Fibroblast of lung (primary cell): ENCODE results near the gene NRROS. TPM values are rescaled to one million over a fixed set of nuclear protein-coding genes. Genes with fewer than 3 reads are reported as not detected.

Experiments used
- DNase-seq, 2 donors: peaks; one replicate each; pipeline versions ENCODE4 v3.0.0 to v3.0.0-alpha.2; 2010; ENCODE audit warnings: low read depth in 2 of 2
- H2AFZ ChIP-seq: 2 replicates; pipeline ENCODE4 v1.5.1; 2012; ENCODE audit warnings: low read length, control low read depth, inconsistent platforms
- H3K27ac ChIP-seq: 2 replicates; pipeline ENCODE4 v1.5.1; 2011; ENCODE audit warnings: low read length, control low read depth; ENCODE audit not compliant: insufficient read depth
- H3K27me3 ChIP-seq: 2 replicates; pipeline ENCODE4 v1.5.1; 2011; ENCODE audit warnings: mild to moderate bottlenecking, low read length; ENCODE audit not compliant: control insufficient read depth, insufficient read depth
- H3K36me3 ChIP-seq: 2 replicates; pipeline ENCODE4 v1.5.1; 2011; ENCODE audit warnings: low read length; ENCODE audit not compliant: control insufficient read depth, insufficient read depth
- H3K4me1 ChIP-seq: 2 replicates; pipeline ENCODE4 v1.5.1; 2011; ENCODE audit warnings: low read length; ENCODE audit not compliant: control insufficient read depth, insufficient read depth; ENCODE audit errors: extremely low read depth
- H3K4me2 ChIP-seq: 2 replicates; pipeline ENCODE4 v1.5.1; 2011; ENCODE audit warnings: low read length, control low read depth; ENCODE audit not compliant: insufficient read depth; ENCODE audit errors: extremely low read depth
- H3K4me3 ChIP-seq, 4 experiments: fragments of 200-600 bp in 1 of 4; sonication (generic) in 1 of 4; replicated peaks in 1 of 4; 2 replicates each; pipeline ENCODE4 v1.5.1; 2011 to 2016; ENCODE audit warnings: low read length in 4 of 4, low read depth in 3 of 4, mild to moderate bottlenecking in 3 of 4, control low read depth in 2 of 4, inconsistent platforms in 1 of 4, mixed read lengths in 1 of 4; ENCODE audit not compliant: insufficient read depth in 1 of 4; ENCODE audit errors: control extremely low read depth in 1 of 4
- H3K79me2 ChIP-seq: 2 replicates; pipeline ENCODE4 v1.5.1; 2012; ENCODE audit warnings: mild to moderate bottlenecking, low read length, inconsistent platforms; ENCODE audit not compliant: control insufficient read depth, insufficient read depth
- H3K9ac ChIP-seq: 2 replicates; pipeline ENCODE4 v1.5.1; 2011; ENCODE audit warnings: mild to moderate bottlenecking, low read length, control low read depth; ENCODE audit not compliant: insufficient read depth
- H3K9me3 ChIP-seq: 2 replicates; pipeline ENCODE4 v1.5.1; 2012; ENCODE audit warnings: low read depth, low read length; ENCODE audit not compliant: control insufficient read depth, insufficient read depth
- H4K20me1 ChIP-seq: 2 replicates; pipeline ENCODE4 v1.5.1; 2011; ENCODE audit warnings: low read length; ENCODE audit not compliant: control insufficient read depth, insufficient read depth; ENCODE audit errors: extremely low read depth
- EZH2 ChIP-seq: IDR thresholded peaks from 2 replicates; pipeline ENCODE4 v1.5.1; 2012; ENCODE audit warnings: low read length, control low read depth, mild to moderate bottlenecking; ENCODE audit errors: missing control alignments
- polyA plus RNA-seq, 2 donors: library from polyadenylated mRNA; depleted of rRNA in 1 of 2; stranded (reverse) in 1 of 2; unstranded in 1 of 2; fragments of >200 nt; gene quantifications; 2 replicates each; pipeline ENCODE4 v1.2.1, GENCODE V29; 2011 to 2012; ENCODE audit warnings: missing spikeins in 1 of 2
- total RNA-seq: library from RNA; depleted of rRNA; stranded (reverse); fragments of >200 nt; gene quantifications from 2 replicates; pipeline ENCODE4 v1.2.1, GENCODE V29; 2014
- TF ChIP-seq, protein P1 (sequence below), 2 donors: IDR thresholded peaks in 1 of 2; conservative IDR thresholded peaks in 1 of 2; 1 replicate in 1 of 2; 2 replicates in 1 of 2; pipeline ENCODE4 v1.5.1; 2011 to 2012; ENCODE audit warnings: low read length in 2 of 2, control low read depth in 1 of 2, inconsistent platforms in 1 of 2, low read depth in 1 of 2, mild to moderate bottlenecking in 1 of 2

NRROS gene
- total and polyA plus RNA-seq, 2 donors (not counting 1 experiment from before 2014, with no cell fraction given): 0.08 to 0.33 TPM

DNA sequence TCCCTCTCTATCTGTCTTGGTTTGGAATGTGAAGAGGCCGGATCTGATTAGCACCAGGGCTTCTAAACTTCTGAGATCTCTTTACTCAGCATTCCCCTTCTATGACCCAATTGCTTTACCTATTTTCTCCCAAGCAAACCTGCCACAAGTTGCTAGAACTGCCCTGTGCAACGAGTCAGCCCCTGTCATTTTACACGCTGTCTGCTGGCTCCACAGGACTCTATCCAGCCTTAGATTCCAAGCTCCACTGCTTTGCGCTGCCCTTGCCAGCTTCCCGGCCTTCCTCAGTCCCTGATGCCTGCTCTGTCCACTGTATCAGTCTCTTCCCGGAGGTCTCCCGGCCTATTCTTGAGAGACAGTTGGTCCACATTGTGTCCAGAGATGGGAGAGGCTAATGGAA lies 60.3 kb downstream of the NRROS start:
- H3K4me1 ChIP-seq: no peaks in the 10 kb centered on the region
- H3K4me2 ChIP-seq: no peak overlapping the region
- H3K9me3 ChIP-seq: no peaks in the 10 kb centered on the region
- no peaks in the 10 kb centered on the region for H3K27me3 ChIP-seq
- H3K36me3 ChIP-seq: no peaks in the 10 kb centered on the region
- no peak overlapping the region for H3K9ac ChIP-seq
- H2AFZ ChIP-seq: no peak overlapping the region
- no peaks in the 10 kb centered on the region for H3K79me2 ChIP-seq
- H3K27ac ChIP-seq: no peak overlapping the region
- TF ChIP-seq EZH2: no peak
- TF ChIP-seq, protein P1, sequence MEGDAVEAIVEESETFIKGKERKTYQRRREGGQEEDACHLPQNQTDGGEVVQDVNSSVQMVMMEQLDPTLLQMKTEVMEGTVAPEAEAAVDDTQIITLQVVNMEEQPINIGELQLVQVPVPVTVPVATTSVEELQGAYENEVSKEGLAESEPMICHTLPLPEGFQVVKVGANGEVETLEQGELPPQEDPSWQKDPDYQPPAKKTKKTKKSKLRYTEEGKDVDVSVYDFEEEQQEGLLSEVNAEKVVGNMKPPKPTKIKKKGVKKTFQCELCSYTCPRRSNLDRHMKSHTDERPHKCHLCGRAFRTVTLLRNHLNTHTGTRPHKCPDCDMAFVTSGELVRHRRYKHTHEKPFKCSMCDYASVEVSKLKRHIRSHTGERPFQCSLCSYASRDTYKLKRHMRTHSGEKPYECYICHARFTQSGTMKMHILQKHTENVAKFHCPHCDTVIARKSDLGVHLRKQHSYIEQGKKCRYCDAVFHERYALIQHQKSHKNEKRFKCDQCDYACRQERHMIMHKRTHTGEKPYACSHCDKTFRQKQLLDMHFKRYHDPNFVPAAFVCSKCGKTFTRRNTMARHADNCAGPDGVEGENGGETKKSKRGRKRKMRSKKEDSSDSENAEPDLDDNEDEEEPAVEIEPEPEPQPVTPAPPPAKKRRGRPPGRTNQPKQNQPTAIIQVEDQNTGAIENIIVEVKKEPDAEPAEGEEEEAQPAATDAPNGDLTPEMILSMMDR (conservative IDR thresholded peaks at IDR 0.05 in 1 of 2, IDR thresholded peaks at IDR 0.05 in 1 of 2; ENCODE audit: low read depth in 1 of 2, low read length in 2 of 2): no peak
- no peak for DNase-seq
- no peaks in the 10 kb centered on the region for H4K20me1 ChIP-seq
- no peak overlapping the region for H3K4me3 ChIP-seq

DNA sequence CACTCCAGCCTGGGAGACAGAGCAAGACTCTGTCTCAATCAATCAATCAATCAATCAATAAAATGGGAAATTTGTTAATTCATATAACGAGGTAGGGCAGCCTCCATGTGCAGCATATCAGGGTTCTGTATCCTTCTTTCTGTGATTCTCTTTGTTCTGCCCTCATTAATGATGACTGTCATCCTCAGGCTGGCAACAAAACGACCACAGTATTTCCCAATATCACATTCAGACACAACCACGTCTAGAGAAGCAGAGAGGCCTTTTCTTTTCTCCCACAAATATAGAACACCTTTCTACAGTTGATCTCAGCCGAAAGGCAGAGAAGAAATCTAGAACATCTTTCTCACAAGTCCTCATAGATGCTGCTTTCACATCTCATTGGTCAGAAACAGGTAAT lies 61.3 kb downstream of the NRROS start:
- Histone ChIP-seq H3K9ac (no peak overlapping the region), H3K79me2 (no peaks in the 10 kb centered on the region), H2AFZ (no peak overlapping the region), H3K9me3 (no peaks in the 10 kb centered on the region), H3K27me3 (no peaks in the 10 kb centered on the region), H3K4me3 (no peak overlapping the region), H3K27ac (no peak overlapping the region), H3K4me1 (no peaks in the 10 kb centered on the region), H3K4me2 (no peak overlapping the region), H3K36me3 (no peaks in the 10 kb centered on the region), H4K20me1 (no peaks in the 10 kb centered on the region)
- no peak for DNase-seq
- TF ChIP-seq, protein P1 (conservative IDR thresholded peaks at IDR 0.05 in 1 of 2, IDR thresholded peaks at IDR 0.05 in 1 of 2; ENCODE audit: low read depth in 1 of 2, low read length in 2 of 2): no peak
- no peak for TF ChIP-seq EZH2

DNA sequence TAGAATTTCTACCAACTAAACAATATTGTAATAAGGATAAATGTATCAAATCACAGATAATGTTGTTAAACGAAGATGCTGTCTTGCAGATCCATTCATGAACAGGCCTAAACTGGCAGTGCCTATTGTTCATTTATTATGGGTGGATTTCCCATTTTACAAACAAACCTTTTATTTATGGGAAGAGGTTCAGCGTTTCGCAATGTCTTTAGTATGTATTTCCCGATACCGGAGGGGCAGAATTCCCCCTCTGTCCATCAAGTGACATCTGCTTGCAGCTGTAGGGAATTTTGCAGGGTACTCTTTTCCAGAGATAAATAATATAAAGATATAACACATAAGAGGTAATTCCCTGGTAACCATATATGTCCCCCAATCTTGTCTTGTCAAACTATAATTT lies 66.8 kb downstream of the NRROS start:
- Histone ChIP-seq H3K79me2 (no peaks in the 10 kb centered on the region), H4K20me1 (no peaks in the 10 kb centered on the region), H3K27me3 (no peaks in the 10 kb centered on the region), H3K4me2 (no peak overlapping the region), H2AFZ (no peak overlapping the region), H3K9me3 (no peaks in the 10 kb centered on the region), H3K9ac (no peak overlapping the region), H3K36me3 (no peaks in the 10 kb centered on the region), H3K27ac (no peak overlapping the region), H3K4me1 (no peaks in the 10 kb centered on the region), H3K4me3 (no peak overlapping the region)
- DNase-seq: no peak
- no peak for TF ChIP-seq EZH2
- TF ChIP-seq, protein P1 (conservative IDR thresholded peaks at IDR 0.05 in 1 of 2, IDR thresholded peaks at IDR 0.05 in 1 of 2; ENCODE audit: low read depth in 1 of 2, low read length in 2 of 2): no peak
